GM12891 (cell line): Measurements from ENCODE around the gene UMAD1.

Source experiments
- PAX5 ChIP-seq: IDR thresholded peaks from 2 replicates; pipeline ENCODE4 v1.6.1; 2011; ENCODE audit warnings: low read length, moderate library complexity, mild to moderate bottlenecking; ENCODE audit not compliant: insufficient read depth, severe bottlenecking
- POLR2A ChIP-seq: IDR thresholded peaks from 2 replicates; pipeline ENCODE4 v1.6.1; 2011; ENCODE audit warnings: low read depth, low read length, control low read depth
- POLR2AphosphoS5 ChIP-seq: IDR thresholded peaks from 2 replicates; pipeline ENCODE4 v1.6.1; 2011; ENCODE audit warnings: low read depth, low read length, control low read depth
- TAF1 ChIP-seq: IDR thresholded peaks from 2 replicates; pipeline ENCODE4 v1.6.1; 2011; ENCODE audit warnings: low read depth, low read length, control low read depth

- TF ChIP-seq POLR2A (no peak), TAF1 (no peak), POLR2AphosphoS5 (no peak), PAX5 (no peak)
Measured at GRCh38 chr7:7613210-7613609, 27.3 kb upstream of the UMAD1 start.
